GM18868 (cell line): ENCODE results near the gene THRAP3.
A peak's percentile ranks its signal among the peaks of the same experiment; 100 is the strongest.

ENCODE experiments used
- ATAC-seq: cut with Tn5 transposase; IDR thresholded peaks from one replicate; pipeline ENCODE4 v1.9.1; 2021; ENCODE audit warnings: mild to moderate bottlenecking, moderate library complexity; ENCODE audit not compliant: unreplicated experiment

THRAP3 gene

GRCh38 chr1:36297062-36297461, 72.8 kb downstream of the THRAP3 start:
- ATAC-seq = no peak

- no peak for ATAC-seq
Measured at GRCh38 chr1:36298640-36299039, 74.4 kb downstream of the THRAP3 start.

- no peak for ATAC-seq
Measured at GRCh38 chr1:36300526-36300925, 76.3 kb downstream of the THRAP3 start.

GRCh38 chr1:36301220-36301619, 77.0 kb downstream of the THRAP3 start:
- ATAC-seq = no peak

GRCh38 chr1:36303244-36303643, 79.0 kb downstream of the THRAP3 start:
- ATAC-seq = no peak

- ATAC-seq = no peak
Measured at GRCh38 chr1:36303650-36304360, 79.6 kb downstream of the THRAP3 start.

- no peak for ATAC-seq
Measured at GRCh38 chr1:36304521-36304920, 80.3 kb downstream of the THRAP3 start.

GRCh38 chr1:36304970-36305914, 81.0 kb downstream of the THRAP3 start:
- no peak for ATAC-seq

GRCh38 chr1:36305915-36306209, 81.6 kb downstream of the THRAP3 start:
- ATAC-seq = no peak

GRCh38 chr1:36306210-36306901, 82.1 kb downstream of the THRAP3 start, which contains the start of gene SH3D21:
Gene SH3D21 (plus strand): TSS chr1:36306368. CDS start chr1:36306421, 53 bp downstream.
- ATAC-seq = peak; percentile 25

- ATAC-seq = peak; percentile 97
Measured at GRCh38 chr1:36306902-36307456, 82.7 kb downstream of the THRAP3 start.

GRCh38 chr1:36307601-36308330, 83.5 kb downstream of the THRAP3 start:
- ATAC-seq = no peak

- no peak for ATAC-seq
Measured at GRCh38 chr1:36309397-36309796, 85.2 kb downstream of the THRAP3 start.

GRCh38 chr1:36320291-36320761, 96.1 kb downstream of the THRAP3 start:
- no peak for ATAC-seq

- no peak for ATAC-seq
Measured at GRCh38 chr1:36320767-36321118, 96.5 kb downstream of the THRAP3 start.

- ATAC-seq = no peak
Measured at GRCh38 chr1:36321119-36321951, 97.1 kb downstream of the THRAP3 start.

GRCh38 chr1:36322041-36322785, 98.0 kb downstream of the THRAP3 start:
- ATAC-seq = no peak

- no peak for ATAC-seq
Measured at GRCh38 chr1:36322786-36323635, 98.8 kb downstream of the THRAP3 start.
